Measurements from ENCODE around the gene FOXP4. TPM values are rescaled to one million over a fixed set of nuclear protein-coding genes. Genes with fewer than 3 reads are reported as not detected.

Gene FOXP4
- total and polyA plus RNA-seq, 10 donors = 3.0 to 12.1 (median 6.5) TPM

DNA sequence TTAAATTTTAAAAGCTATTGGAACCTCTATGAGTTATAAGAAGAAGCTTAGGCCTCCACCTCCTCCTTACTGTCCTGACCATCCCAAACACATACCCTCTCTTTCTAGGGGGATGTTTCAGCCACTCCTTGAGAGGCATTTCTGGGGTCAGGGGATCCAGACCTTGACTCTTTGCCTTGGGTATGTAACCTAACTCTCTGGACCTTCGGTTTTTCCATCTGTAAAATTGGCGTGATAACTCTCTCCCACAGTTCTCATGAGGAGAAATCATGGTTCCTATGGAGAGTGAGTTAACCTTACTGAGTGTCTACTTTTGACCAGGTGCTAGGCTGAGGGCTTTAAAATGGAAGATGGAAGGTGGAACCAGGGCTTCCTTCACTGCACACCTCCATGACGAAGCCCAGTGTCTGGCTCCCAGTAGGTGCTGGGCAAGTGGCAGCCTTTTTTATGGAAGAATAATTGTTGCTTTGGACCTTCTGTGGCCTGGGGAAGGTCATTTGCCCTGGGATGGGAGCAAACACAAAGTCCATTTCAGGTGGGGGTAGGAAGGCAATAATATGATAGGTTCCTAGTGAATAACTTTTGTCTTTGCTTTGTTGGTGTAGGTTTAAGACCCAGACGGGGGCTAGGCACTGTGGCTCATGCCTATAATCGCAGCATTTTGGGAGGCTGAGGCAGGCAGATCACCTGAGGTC lies 18.4 kb downstream of the FOXP4 start:
- TF ChIP-seq POLR2A (IDR thresholded peaks at IDR 0.05) = no peak
- TF ChIP-seq, protein P1, sequence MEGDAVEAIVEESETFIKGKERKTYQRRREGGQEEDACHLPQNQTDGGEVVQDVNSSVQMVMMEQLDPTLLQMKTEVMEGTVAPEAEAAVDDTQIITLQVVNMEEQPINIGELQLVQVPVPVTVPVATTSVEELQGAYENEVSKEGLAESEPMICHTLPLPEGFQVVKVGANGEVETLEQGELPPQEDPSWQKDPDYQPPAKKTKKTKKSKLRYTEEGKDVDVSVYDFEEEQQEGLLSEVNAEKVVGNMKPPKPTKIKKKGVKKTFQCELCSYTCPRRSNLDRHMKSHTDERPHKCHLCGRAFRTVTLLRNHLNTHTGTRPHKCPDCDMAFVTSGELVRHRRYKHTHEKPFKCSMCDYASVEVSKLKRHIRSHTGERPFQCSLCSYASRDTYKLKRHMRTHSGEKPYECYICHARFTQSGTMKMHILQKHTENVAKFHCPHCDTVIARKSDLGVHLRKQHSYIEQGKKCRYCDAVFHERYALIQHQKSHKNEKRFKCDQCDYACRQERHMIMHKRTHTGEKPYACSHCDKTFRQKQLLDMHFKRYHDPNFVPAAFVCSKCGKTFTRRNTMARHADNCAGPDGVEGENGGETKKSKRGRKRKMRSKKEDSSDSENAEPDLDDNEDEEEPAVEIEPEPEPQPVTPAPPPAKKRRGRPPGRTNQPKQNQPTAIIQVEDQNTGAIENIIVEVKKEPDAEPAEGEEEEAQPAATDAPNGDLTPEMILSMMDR (IDR thresholded peaks at IDR 0.05 in 8 of 11, conservative IDR thresholded peaks at IDR 0.05 in 3 of 11) = no peak
- TF ChIP-seq POLR2AphosphoS5 (IDR thresholded peaks at IDR 0.05) = no peak
- WGBS, 5 donors = 95 to 98% (median 96%) methylated on average over 5 of the region's 5 CpGs
- Histone ChIP-seq H3K9me3 (no peaks in the 10 kb centered on the region), H3K4me1 (peaks cover 7 to 28% (median 20%) of the 10 kb centered on the region in 6 donors), H3K27me3 (replicated peaks in 1 of 7) (no peaks in the 10 kb centered on the region), H3K27ac (no peak overlapping the region), H3K36me3 (peaks cover 0 to 46% (median 17%) of the 10 kb centered on the region in 6 donors), H3K4me3 (no peak overlapping the region)
- no peak for DNase-seq
- intact Hi-C loops (cut with DNase I; ENCODE audit: low total_unique reads) = no loop called here

DNA sequence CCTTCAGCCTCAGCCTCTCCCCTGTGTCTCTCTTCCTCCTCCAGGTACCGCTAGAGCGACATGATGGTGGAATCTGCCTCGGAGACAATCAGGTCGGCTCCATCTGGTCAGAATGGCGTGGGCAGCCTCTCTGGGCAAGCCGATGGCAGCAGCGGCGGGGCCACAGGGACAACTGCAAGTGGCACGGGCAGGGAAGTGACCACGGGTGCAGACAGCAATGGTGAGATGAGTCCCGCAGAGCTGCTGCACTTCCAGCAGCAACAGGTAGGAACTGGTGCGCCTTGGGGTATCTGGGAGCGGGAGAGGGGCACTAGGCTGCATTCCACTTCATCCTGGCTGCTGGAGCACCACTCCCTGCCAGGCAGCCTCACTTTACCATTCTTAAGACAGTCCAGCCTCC lies 19.5 kb downstream of the FOXP4 start:
- H3K4me3 ChIP-seq = no peak overlapping the region
- H3K9me3 ChIP-seq = no peaks in the 10 kb centered on the region
- H3K27ac ChIP-seq = no peak overlapping the region
- no peak for DNase-seq
- TF ChIP-seq, protein P1 (IDR thresholded peaks at IDR 0.05 in 8 of 11, conservative IDR thresholded peaks at IDR 0.05 in 3 of 11) = no peak
- TF ChIP-seq POLR2A (IDR thresholded peaks at IDR 0.05) (no peak), POLR2AphosphoS5 (IDR thresholded peaks at IDR 0.05) (no peak)
- intact Hi-C loops (cut with DNase I; ENCODE audit: low total_unique reads) = no loop called here
- peaks cover 0 to 54% (median 17%) of the 10 kb centered on the region in 6 donors for H3K36me3 ChIP-seq
- no peaks in the 10 kb centered on the region for H3K27me3 ChIP-seq (replicated peaks in 1 of 7)
- 93 to 97% (median 95%) methylated on average over 12 to 13 of the region's 13 CpGs for WGBS, 5 donors
- H3K4me1 ChIP-seq = peaks cover 0 to 19% (median 10%) of the 10 kb centered on the region in 6 donors

DNA sequence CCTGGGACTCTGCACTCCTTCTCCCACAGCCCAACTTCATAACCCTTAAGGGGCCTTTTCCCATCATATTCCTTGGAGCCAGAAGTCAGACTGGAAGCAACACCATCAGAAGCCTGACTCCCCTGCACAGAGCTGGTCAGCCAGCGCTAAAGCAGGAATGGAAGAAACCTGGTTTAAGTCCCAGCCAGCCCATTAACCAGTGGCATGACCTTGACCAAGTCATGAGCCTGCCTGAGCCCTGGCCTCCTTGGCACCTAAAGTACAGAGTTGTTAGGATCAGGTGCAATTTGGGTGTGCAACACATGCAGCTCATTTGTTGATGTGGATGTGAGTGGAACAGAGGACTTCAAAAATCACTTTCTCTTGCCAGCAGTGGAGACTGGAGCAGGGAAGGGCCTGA lies 20.8 kb downstream of the FOXP4 start:
- peaks cover 0 to 60% (median 17%) of the 10 kb centered on the region in 6 donors for H3K36me3 ChIP-seq
- H3K27ac ChIP-seq = no peak overlapping the region
- intact Hi-C loops (cut with DNase I; ENCODE audit: low total_unique reads) = no loop called here
- no peaks in the 10 kb centered on the region for H3K9me3 ChIP-seq
- H3K27me3 ChIP-seq (replicated peaks in 1 of 7) = no peaks in the 10 kb centered on the region
- DNase-seq = no peak
- H3K4me3 ChIP-seq = no peak overlapping the region
- TF ChIP-seq POLR2AphosphoS5 (IDR thresholded peaks at IDR 0.05) = no peak
- TF ChIP-seq, protein P1 (IDR thresholded peaks at IDR 0.05 in 8 of 11, conservative IDR thresholded peaks at IDR 0.05 in 3 of 11) = no peak
- no peak for TF ChIP-seq POLR2A (IDR thresholded peaks at IDR 0.05)
- peaks cover 0 to 11% (median 0%) of the 10 kb centered on the region in 6 donors for H3K4me1 ChIP-seq
- WGBS, 5 donors = 90 to 100% (median 94%) methylated on average over 1 of the region's 1 CpG

DNA sequence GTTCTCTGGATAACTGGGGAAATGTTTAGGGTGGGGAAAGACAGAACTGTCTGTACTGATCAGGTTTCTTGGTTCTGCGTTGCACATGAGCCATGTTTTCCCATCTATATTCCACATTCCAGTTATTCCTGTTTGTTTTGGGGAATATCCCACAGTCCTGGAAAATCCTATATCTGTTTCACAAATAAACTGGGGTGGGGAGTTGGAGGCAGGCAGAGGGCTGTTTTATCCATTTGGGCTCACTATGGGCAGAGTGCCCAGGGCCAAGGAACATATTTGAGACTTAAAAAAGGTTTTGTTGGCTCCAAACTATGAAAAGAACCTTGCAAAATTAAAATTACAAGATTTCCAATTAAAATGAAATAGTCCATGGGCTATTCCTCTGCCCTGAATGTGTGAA lies 21.5 kb downstream of the FOXP4 start:
- Histone ChIP-seq H3K36me3 (peaks cover 0 to 60% (median 17%) of the 10 kb centered on the region in 6 donors), H3K4me1 (peaks cover 0 to 14% (median 0%) of the 10 kb centered on the region in 6 donors), H3K27ac (no peak overlapping the region), H3K9me3 (no peaks in the 10 kb centered on the region), H3K27me3 (replicated peaks in 1 of 7) (no peaks in the 10 kb centered on the region), H3K4me3 (no peak overlapping the region)
- no peak for DNase-seq
- intact Hi-C loops (cut with DNase I; ENCODE audit: low total_unique reads) = no loop called here
- no peak for TF ChIP-seq POLR2AphosphoS5 (IDR thresholded peaks at IDR 0.05)
- no peak for TF ChIP-seq POLR2A (IDR thresholded peaks at IDR 0.05)
- TF ChIP-seq, protein P1 (IDR thresholded peaks at IDR 0.05 in 8 of 11, conservative IDR thresholded peaks at IDR 0.05 in 3 of 11) = no peak
- WGBS, 5 donors = 93 to 97% (median 97%) methylated on average over 1 of the region's 1 CpG

All from spleen (tissue), 11 donors.